Activated naive CD8-positive, alpha-beta T cell treated with anti-CD3 and anti-CD28 coated beads, Interleukin-2, amount 10 ng/mL, durations not matched to agents 7 days and 5 days (primary cell): ENCODE data around the gene GPX4. TPM values are rescaled to one million over a fixed set of nuclear protein-coding genes. Genes with fewer than 3 reads are reported as not detected.

Experiments used
- ATAC-seq: fragments of 150-1000 bp; cut with Tn5 transposase; one replicate; pipeline ENCODE4 v1.10.0; 2021; ENCODE audit warnings: low read depth, moderate library complexity
- POLR2A ChIA-PET: fragments of 350-600 bp; sonication (Branson Sonifier 250); formaldehyde crosslinking; loops from one replicate; lab custom pipeline; 2021; ENCODE audit warnings: antibody characterized with exemption; lab: Charles Lee
- DNase-seq: peaks from one replicate; pipeline ENCODE4 v3.0.0; 2021
- H3K27ac Mint-ChIP-seq: one replicate; pipeline ENCODE4 v1.8.0; 2022; ENCODE audit warnings: mild to moderate bottlenecking, mixed read lengths
- H3K27me3 Mint-ChIP-seq: one replicate; pipeline ENCODE4 v1.8.0; 2022; ENCODE audit warnings: mild to moderate bottlenecking, moderate library complexity, mixed read lengths
- H3K36me3 Mint-ChIP-seq: one replicate; pipeline ENCODE4 v1.8.0; 2021; ENCODE audit warnings: mild to moderate bottlenecking, mixed read lengths
- H3K4me1 Mint-ChIP-seq: one replicate; pipeline ENCODE4 v1.8.0; 2021; ENCODE audit warnings: mixed read lengths
- H3K4me3 Mint-ChIP-seq: one replicate; pipeline ENCODE4 v1.8.0; 2022; ENCODE audit warnings: mild to moderate bottlenecking, moderate library complexity, mixed read lengths
- H3K9me3 Mint-ChIP-seq: one replicate; pipeline ENCODE4 v1.8.0; 2021; ENCODE audit warnings: mixed read lengths
- total RNA-seq, 2 experiments: library from RNA; stranded (reverse); gene quantifications; one replicate each; pipeline ENCODE4 v1.2.3, GENCODE V29; 2021

The GPX4 gene
- total RNA-seq, 2 experiments from 2014 or later = 194 to 206 TPM

- H3K9me3 Mint-ChIP-seq = no peaks in the 10 kb centered on the region
- POLR2A ChIA-PET = interaction anchor here (0.5 to 1.7 kb wide), 12 partner anchors 9 to 137 kb away, joined by 3 to 7 read pairs (median 3); partner anchors contain the start of genes ARHGAP45, CIRBP and GPX4
- H3K36me3 Mint-ChIP-seq = peaks cover 2% of the 10 kb centered on the region
- ATAC-seq (peak; percentile 80), DNase-seq (peak; percentile 86)
- no peaks in the 10 kb centered on the region for H3K27me3 Mint-ChIP-seq
- H3K27ac Mint-ChIP-seq = peak overlapping the region; percentile 88
- peak overlapping the region; percentile 86 for H3K4me3 Mint-ChIP-seq
- H3K4me1 Mint-ChIP-seq = peaks cover 14% of the 10 kb centered on the region
These were observed 28.1 kb downstream of the GPX4 start for GRCh38 chr19:1131718-1132551.

DNA sequence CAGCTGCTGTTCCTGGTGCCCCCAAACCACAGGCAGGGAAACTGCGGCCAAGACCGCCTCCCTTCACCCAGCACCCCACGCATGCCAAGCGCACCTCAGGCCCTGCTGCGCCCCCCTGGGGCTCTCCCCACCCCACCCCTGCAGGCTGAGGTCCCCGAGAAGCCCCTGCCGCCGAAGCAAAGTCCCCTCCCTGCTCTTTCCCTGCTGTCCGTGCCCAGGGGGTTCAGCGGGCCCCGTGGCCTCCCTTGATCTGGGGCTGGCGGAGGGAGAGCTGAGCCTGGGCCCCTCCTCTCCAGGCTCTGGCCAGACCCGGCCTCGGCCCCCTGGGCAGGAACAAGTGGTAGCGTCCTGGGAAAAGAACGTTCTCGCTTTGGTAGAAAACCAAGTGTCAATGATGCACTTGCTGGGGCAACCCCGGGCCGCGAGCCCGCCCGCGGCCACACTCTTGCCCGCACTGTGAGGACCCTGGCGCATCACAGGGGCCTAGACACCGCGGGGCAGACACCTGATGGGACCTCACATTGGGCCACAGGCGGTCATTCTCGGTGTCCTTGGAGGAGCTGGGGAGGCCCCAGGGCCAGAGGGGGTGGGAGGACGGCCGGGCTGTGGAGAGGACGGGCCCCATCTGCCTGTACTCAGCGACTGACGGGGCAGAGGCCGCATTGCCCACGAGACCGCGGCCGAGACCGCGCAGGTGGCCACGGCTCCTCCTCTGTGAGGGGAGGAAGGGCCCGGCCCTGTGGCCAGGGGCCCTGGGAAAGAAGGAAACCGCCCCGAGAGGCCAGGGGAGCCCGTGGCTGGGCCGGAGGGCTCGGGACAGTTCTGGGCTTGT is 29.0 kb downstream of the GPX4 start:
- H3K27ac Mint-ChIP-seq = peak overlapping the region; percentile 86
- H3K9me3 Mint-ChIP-seq = no peaks in the 10 kb centered on the region
- ATAC-seq (peak; percentile 6), DNase-seq (no peak)
- H3K4me1 Mint-ChIP-seq = peaks cover 14% of the 10 kb centered on the region
- peaks cover 2% of the 10 kb centered on the region for H3K36me3 Mint-ChIP-seq
- no peaks in the 10 kb centered on the region for H3K27me3 Mint-ChIP-seq
- H3K4me3 Mint-ChIP-seq = peak overlapping the region; percentile 86
- POLR2A ChIA-PET = interaction anchor here (0.5 to 1.6 kb wide), 8 partner anchors 9 to 136 kb away, joined by 3 to 7 read pairs (median 3); partner anchors contain the start of gene CIRBP

DNA sequence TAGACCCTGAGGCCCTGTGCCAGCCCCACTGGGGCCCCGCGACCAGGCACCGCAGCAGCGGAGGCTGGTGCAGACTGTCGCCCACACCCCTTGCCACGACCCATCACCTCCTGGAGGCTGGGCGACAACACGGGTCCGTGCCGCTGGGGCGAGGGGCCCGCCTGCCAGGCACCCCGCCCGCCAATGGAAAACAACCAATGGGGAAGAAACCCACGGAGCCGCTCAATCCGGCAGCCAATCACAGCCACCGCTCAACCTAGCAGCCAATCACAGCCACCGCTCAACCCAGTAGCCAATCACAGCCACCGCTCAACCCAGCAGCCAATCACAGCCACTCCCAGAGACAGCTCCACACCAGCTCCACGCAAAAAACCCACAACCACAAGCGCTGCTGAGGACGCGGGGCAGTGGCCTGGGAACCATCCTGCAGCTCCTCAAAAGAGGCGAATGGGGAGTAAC is 29.7 kb downstream of the GPX4 start:
- peaks cover 2% of the 10 kb centered on the region for H3K36me3 Mint-ChIP-seq
- peaks cover 14% of the 10 kb centered on the region for H3K4me1 Mint-ChIP-seq
- H3K27ac Mint-ChIP-seq = peak overlapping the region; percentile 64
- H3K9me3 Mint-ChIP-seq = no peaks in the 10 kb centered on the region
- POLR2A ChIA-PET = interaction anchor here (0.7 to 1.6 kb wide), 6 partner anchors 29 to 1491 kb away, joined by 3 to 7 read pairs (median 3); partner anchors contain the start of gene GPX4
- H3K4me3 Mint-ChIP-seq = peak overlapping the region; percentile 42
- no peaks in the 10 kb centered on the region for H3K27me3 Mint-ChIP-seq
- peak; percentile 25 for ATAC-seq
- peak; percentile 61 for DNase-seq

GRCh38 chr19:1134431-1134830 is 30.6 kb downstream of the GPX4 start:
- DNase-seq (no peak), ATAC-seq (no peak)
- H3K4me1 Mint-ChIP-seq = peaks cover 14% of the 10 kb centered on the region
- no peak overlapping the region for H3K4me3 Mint-ChIP-seq
- peaks cover 6% of the 10 kb centered on the region for H3K36me3 Mint-ChIP-seq
- H3K9me3 Mint-ChIP-seq = no peaks in the 10 kb centered on the region
- H3K27ac Mint-ChIP-seq = peak overlapping the region; percentile 30
- POLR2A ChIA-PET = interaction anchor here (0.7 to 1.1 kb wide), 2 partner anchors 30 to 1490 kb away, joined by 3 read pairs; partner anchors contain the start of gene GPX4
- no peaks in the 10 kb centered on the region for H3K27me3 Mint-ChIP-seq

GRCh38 chr19:1135454-1135853 is 31.7 kb downstream of the GPX4 start:
- H3K27ac Mint-ChIP-seq = no peak overlapping the region
- DNase-seq = no peak
- H3K4me1 Mint-ChIP-seq = peaks cover 8% of the 10 kb centered on the region
- ATAC-seq = no peak
- POLR2A ChIA-PET = no interaction called here
- H3K9me3 Mint-ChIP-seq = no peaks in the 10 kb centered on the region
- H3K36me3 Mint-ChIP-seq = peaks cover 13% of the 10 kb centered on the region
- no peak overlapping the region for H3K4me3 Mint-ChIP-seq
- H3K27me3 Mint-ChIP-seq = no peaks in the 10 kb centered on the region

DNA sequence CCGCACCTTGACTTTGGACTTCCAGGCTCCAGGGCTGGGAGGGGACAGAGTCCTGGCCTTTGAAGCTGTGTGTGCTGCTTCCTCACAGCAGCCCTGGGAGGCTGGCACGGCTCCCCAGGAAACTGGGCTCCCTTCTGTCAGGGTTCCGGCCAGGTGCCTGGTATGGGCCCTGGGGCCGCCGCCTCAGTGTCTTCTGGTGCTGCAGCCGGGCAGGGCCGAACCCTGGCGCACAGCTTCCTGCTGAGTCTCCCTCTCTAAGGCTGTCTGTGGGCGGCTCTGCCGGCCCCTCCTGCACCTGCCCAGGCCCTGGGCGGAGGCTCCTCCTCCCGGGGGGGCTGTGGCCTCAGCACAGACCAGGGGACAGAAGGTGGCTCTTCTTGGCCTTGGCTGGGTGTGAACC is 32.4 kb downstream of the GPX4 start:
- no peak for ATAC-seq
- Mint-ChIP-seq H3K27ac (no peak overlapping the region), H3K4me1 (peaks cover 5% of the 10 kb centered on the region), H3K27me3 (no peaks in the 10 kb centered on the region), H3K9me3 (no peaks in the 10 kb centered on the region), H3K4me3 (no peak overlapping the region), H3K36me3 (peaks cover 13% of the 10 kb centered on the region)
- no peak for DNase-seq
- POLR2A ChIA-PET = no interaction called here

DNA sequence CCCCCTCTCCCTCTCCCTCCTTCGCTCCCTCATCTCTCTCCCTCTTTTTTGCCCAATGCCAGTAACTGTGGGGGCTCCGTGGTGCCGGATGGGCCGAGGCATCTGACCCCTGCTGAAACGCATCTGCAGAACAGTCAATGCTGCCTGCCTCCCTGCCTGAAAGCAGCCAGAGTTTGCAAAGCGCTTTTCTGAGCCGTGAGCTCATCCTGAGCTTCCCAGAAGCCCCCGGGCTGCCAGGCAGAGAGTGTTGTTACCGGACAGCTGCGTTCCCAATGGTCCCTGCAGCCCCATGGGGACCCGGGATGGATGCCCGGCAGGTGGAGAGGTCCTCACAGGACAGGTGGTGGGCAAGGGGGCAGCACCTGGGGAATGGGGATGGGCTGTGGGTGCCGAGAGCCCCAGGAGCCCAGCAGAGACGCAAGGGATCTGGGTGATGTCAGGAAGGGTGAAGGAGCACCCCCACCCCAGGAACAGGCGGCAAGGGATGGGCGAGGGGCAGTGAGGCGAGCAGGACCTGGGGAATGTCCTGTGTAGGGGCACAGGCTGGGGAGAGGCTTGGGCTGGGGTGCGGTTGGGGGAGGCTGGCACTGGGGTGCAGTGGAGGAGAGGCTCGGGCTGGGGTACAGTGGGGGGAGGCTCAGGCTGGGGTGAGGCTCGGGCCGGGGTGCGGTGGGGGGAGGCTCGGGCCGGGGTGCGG is 33.0 kb downstream of the GPX4 start:
- Mint-ChIP-seq H3K9me3 (no peaks in the 10 kb centered on the region), H3K4me3 (no peak overlapping the region), H3K27me3 (no peaks in the 10 kb centered on the region), H3K4me1 (peaks cover 5% of the 10 kb centered on the region), H3K36me3 (peaks cover 13% of the 10 kb centered on the region), H3K27ac (peak overlapping the region; percentile 75)
- ATAC-seq = no peak
- DNase-seq = no peak
- POLR2A ChIA-PET = no interaction called here

GRCh38 chr19:1138121-1138520 is 34.3 kb downstream of the GPX4 start:
- Mint-ChIP-seq H3K27ac (no peak overlapping the region), H3K9me3 (peaks cover 4% of the 10 kb centered on the region), H3K4me1 (peaks cover 5% of the 10 kb centered on the region), H3K36me3 (peaks cover 23% of the 10 kb centered on the region), H3K4me3 (no peak overlapping the region), H3K27me3 (no peaks in the 10 kb centered on the region)
- ATAC-seq = no peak
- POLR2A ChIA-PET = no interaction called here
- no peak for DNase-seq

GRCh38 chr19:1139126-1139525 is 35.3 kb downstream of the GPX4 start:
- Mint-ChIP-seq H3K36me3 (peaks cover 28% of the 10 kb centered on the region), H3K4me3 (no peak overlapping the region), H3K9me3 (peaks cover 4% of the 10 kb centered on the region), H3K27me3 (no peaks in the 10 kb centered on the region), H3K4me1 (peaks cover 2% of the 10 kb centered on the region), H3K27ac (no peak overlapping the region)
- POLR2A ChIA-PET = no interaction called here
- ATAC-seq (no peak), DNase-seq (no peak)

GRCh38 chr19:1140272-1141027 is 36.7 kb downstream of the GPX4 start:
- Mint-ChIP-seq H3K9me3 (peaks cover 4% of the 10 kb centered on the region), H3K36me3 (peaks cover 37% of the 10 kb centered on the region), H3K4me3 (no peak overlapping the region), H3K4me1 (peaks cover 2% of the 10 kb centered on the region), H3K27me3 (no peaks in the 10 kb centered on the region), H3K27ac (peak overlapping the region; percentile 63)
- POLR2A ChIA-PET = no interaction called here
- ATAC-seq (peak; percentile 9), DNase-seq (no peak)

DNA sequence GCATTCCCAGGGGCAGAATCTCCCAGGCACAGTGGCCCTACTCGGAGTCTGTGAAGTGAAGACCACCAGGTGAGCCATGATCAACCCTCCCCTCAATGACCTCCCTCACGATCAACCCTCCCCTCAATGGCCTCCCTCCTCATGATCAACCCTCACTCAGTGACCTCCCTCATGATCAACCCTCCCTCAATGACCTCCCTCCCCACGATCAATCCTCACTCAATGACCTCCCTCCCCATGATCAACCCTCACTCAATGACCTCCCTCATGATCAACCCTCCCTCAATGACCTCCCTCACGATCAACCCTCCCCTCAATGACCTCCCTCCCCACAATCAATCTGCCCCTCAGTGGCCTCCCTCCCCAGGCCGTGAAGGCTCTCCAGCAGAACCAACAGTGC is 38.1 kb downstream of the GPX4 start:
- H3K27me3 Mint-ChIP-seq = no peaks in the 10 kb centered on the region
- H3K36me3 Mint-ChIP-seq = peaks cover 37% of the 10 kb centered on the region
- DNase-seq (no peak), ATAC-seq (peak; percentile 18)
- H3K4me3 Mint-ChIP-seq = no peak overlapping the region
- H3K4me1 Mint-ChIP-seq = no peaks in the 10 kb centered on the region
- POLR2A ChIA-PET = no interaction called here
- peaks cover 4% of the 10 kb centered on the region for H3K9me3 Mint-ChIP-seq
- no peak overlapping the region for H3K27ac Mint-ChIP-seq

- POLR2A ChIA-PET = no interaction called here
- Mint-ChIP-seq H3K4me3 (no peak overlapping the region), H3K4me1 (no peaks in the 10 kb centered on the region), H3K9me3 (peaks cover 4% of the 10 kb centered on the region), H3K36me3 (peaks cover 37% of the 10 kb centered on the region), H3K27ac (no peak overlapping the region), H3K27me3 (no peaks in the 10 kb centered on the region)
- no peak for ATAC-seq
- DNase-seq = no peak
These were observed 40.1 kb downstream of the GPX4 start for GRCh38 chr19:1143828-1144399.
